ENCODE data around the gene KIRREL3.

Gene KIRREL3

DNA sequence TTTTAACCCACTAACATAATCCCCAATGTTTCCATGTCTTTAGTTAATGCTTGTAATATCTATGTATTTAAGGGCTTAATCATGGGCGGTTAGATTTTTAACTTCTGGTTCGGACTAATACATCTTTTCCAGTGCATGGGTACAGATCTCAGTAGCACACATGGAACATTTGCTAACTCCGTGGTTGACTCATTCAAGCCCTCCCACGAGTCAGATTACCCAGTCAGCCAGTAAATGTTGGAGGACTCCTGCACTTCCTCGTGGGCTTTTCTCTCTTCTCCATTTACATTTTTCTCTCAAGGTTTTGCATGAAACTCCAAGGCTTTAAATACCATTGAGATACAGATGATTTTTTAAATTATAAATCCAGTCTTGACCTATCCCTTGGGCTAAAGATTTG lies 331.2 kb downstream of the KIRREL3 start:
- DNase-seq (ENCODE audit: low spot score) = no peak

DNA sequence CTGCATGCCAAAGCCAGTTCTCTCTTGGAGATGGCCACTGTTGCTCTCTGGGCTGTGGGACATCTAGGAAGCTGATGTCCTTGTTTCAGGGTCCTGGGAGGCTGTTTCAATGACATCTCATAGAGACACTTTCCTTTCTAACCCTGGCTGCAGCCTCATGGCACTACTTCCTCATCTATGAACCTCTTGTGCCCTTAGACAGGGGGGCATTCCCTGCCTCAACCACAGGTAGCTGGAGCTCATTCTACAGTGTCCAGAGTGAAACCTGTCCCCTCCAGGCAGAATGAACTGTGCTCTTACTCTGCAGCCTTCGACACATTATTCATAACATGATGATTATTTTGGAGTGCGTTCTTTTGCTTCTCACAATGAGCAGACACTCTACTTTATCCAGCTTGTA lies 335.9 kb downstream of the KIRREL3 start:
- no peak for DNase-seq (ENCODE audit: low spot score)

DNA sequence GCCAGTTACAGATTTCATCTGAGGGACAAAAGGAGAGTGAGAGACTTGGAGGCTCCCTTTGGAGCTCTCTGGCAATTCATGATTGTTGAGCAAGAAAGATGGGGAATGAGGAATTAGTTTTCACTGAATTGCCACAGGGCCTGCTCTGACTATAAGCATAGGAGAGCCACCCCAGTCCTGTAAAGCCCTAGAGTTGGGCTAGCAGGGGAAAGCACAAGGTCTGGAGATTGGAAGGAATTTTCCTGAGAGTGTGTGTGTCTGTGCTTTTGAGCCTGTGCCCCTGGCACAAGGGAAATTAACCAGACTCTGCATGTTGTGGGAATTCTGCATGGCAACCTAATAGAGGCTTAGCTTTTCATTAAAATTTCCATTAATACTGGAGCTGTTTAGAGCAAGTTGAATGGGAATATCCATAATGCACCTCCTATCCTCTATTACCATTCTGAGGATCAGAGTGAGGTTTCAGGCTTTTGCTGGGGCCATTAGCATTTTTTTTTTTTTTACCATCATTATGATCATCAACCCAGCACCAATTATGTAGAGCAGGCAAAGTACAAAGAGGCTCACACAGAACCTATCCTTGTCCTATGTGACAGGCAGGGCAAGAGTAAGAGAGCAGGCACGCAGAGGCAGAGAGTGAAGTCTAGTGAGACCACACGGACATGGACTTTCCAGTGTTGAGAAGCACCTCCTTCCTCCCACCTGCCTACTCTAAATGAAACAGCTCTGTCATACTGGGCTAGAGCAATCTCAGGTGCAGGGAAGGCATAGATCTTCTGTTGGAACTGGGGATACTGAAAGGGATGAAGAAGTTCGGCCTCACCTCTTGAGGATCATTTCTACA lies 336.6 kb downstream of the KIRREL3 start:
- no peak for DNase-seq (ENCODE audit: low spot score)

DNA sequence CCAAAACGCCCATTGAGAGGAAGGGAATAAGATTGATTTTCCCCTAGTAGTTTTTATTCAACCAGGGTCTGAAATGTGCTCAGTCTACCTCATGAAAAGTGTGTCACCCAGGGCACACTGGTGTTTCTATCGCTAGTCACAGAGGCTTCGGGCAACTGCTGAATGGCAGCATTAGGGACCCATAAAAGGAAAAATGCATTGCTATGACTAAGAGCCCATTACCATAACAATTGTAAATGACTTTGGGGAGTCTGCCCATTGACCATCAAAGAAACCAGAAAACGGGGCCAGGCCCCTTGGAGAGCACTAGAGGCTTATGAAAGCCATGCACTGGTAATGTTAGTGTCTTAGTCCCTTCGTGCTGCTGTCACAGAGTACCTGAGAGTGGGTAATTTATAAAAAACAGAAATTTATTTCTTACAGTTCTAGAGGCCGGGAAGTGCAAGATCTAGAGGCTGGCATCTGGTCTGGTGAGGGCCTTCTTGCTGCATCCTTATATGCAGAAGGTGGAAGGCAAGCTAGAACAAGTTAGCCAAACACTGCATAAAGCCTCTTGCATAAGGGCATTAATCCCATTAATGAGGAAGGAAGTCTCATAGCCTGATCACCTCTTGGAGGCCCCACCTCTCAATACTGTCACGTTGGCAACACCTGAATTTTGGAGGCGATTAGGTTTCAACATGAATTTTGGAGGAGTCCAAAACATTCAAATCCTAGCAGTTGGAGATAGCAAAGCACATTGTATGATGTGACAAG lies 338.4 kb downstream of the KIRREL3 start:
- DNase-seq (ENCODE audit: low spot score) = no peak

DNA sequence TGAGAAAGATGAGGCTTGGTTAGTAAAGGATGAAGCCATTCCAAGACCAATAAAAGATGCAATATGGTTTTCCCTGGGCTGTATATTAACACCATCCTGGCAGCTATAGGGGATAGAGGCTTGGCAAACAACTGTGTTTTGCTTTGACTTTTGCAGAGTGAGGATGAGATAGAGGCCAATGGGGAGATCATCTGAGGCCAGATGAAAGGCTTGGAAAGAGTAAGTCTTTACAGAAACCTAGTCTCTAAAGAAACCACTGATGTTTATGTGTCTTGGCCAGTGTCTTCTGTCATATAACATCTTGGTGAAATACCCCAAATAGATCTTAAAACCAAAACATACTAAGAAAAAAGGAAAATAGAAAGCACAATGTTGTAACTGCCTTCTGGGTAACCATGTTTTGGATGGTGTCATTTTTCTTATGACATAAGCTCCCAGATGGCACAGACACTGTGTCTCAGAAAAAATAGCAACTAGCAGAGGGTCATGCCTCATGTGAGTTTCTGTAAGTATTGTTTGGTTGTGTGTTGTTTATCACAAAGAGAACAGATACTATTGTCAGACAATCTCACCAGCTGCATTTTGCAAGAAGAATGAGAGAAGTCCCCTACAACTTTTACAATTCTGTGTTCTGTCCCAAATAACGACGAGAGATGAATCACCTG lies 339.7 kb downstream of the KIRREL3 start:
- no peak for DNase-seq (ENCODE audit: low spot score)

DNA sequence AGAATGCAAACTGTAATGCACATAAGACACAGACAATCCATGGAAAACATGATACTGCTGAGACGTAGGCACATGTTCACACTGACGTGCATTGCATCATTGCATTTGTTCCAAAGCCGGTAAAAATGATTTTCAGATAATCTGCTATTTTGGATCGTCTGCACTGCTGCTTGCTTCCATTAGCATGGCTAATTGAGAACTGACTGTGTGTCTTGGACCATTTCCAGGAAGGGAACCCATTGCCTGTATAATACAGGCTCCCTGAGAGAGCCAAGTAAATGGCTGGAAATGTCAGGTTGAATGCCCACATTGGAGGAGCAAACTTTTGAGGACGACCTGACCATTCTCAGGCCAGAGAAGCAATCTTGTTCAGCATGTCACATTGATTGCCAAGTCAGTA lies 340.2 kb downstream of the KIRREL3 start:
- no peak for DNase-seq (ENCODE audit: low spot score)

DNA sequence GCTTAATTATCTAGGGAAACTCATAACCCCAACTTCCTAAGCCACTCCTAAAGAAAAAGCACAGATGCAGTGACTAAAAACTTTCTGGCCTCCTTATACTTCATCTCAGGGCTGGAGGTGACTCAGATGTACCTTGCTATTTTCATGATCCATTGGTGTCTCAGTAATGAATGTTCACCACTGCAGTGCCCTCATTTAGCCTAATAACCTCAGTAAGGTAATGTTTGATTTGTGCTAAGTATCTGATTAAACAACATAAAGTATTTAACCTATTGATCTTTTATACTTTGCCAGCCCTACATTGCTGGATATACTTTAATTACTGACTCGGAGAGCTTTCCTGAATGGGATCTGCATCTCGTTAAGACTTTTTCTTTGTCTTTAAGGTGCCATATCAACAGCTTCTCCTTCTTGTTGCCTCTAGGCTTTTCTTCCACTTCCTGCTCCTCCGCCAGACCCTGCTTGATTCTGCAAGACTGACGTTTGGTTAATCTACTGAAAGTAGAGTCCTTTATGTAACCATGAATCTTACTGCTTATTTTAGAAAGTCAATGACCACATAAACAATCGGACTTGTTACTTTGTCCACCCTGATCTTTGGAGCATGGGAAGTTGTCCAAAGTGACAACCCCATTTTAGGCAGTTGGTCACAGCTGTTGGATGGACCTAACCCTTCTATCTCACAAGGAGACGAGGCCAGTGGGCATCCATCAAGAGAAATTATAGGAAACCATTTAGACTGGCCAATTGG lies 342.1 kb downstream of the KIRREL3 start:
- DNase-seq (ENCODE audit: low spot score) = no peak

DNA sequence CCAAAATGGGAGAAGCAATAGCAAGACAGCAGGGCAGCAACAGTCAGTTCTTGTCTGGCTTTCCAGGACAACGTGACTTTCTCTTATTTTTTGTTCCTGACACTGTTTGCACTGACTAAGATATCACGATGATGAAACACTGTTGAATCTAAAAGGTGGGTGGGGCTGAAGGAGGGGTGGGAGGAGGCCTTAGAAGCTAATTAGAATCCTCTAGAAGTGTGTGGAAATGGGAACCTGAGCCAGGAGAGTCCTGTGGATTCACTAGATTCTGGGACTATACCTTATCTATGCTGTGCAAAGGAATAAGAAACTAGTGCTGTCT lies 344.8 kb downstream of the KIRREL3 start:
- peak; percentile 10 for DNase-seq (ENCODE audit: low spot score)

DNA sequence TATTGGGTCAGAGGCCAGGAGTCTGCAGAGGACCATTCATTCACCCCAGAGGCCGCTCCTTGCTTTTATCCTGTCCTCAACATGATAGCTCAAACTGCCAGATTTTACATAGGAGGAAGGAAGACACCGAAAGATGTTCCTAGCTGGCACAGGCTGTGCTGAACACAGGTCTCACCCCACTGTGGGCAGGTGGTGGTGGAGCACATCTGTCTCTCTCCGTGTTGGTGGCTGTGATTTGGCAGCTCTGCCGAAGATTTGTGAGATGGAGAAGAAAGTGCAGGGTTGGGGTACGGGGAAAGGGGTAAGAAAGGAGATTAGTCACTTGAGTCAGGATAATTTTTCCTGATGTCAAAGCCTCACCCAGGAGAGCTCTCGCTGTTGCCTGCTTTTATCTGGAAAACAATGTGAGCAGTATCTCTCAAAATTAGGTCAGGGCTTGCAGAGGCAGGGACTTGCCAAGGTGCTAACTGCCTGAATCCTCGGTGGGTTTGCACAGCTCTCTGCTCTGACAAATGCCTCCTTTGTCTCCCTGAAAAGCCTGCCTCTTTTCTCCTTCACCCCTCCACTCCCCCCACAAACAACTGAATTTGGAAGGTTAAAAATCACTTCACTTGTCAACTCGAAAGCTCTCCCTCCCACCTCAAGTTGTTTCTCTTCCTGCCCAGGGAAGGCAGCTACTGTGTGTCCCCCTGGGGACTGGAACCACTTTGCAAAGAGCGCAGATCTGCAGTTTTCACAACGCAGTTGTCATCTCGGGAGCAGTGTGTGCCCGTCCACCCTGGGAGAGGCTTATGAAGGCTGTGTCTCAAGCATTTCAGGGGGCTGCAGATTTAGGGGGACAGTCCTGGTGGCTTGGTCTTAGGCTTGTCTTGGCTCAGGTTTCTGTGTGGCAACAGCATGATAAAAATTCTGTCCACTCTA lies 345.4 kb downstream of the KIRREL3 start:
- DNase-seq (ENCODE audit: low spot score) = no peak

DNA sequence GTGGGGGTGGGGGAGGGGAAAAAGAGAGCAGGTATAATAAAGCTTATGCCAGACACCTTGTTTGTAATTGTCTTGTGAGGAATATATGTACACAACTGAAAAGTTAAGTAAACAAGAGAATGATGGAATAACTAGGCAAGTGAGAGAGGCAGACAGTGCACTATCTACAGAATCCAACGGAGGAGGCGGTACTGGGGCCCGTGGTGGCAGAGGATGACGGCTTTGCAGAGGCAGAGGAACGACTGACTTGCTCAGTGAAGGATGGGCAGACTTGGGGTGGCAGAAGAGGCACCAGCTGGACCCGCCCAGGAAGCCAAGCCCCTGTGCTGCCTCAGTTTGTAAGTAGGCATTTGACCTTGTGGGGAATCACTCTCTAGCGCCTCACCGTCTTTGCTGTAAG lies 347.5 kb downstream of the KIRREL3 start:
- no peak for DNase-seq (ENCODE audit: low spot score)

DNA sequence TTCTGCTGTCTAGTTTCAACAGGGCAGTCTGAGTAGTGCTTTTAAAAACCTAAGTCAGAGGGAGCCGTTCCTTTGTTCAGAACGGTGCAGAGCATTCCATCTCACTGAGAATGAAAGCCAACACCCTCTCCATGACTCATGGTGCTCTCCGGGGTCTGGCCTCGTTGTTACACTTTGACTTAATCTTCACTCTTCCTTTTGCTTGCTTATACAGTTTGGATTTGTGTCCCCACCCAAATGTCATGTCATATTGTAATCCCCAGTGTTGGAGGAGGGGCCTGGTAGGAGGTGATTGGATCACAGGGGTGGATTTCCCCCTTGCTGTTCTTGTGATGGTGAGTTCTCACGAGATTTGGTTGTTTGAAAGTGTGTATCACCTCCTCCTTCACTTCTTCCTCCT lies 352.8 kb downstream of the KIRREL3 start:
- peak; percentile 53 for DNase-seq (ENCODE audit: low spot score)

DNA sequence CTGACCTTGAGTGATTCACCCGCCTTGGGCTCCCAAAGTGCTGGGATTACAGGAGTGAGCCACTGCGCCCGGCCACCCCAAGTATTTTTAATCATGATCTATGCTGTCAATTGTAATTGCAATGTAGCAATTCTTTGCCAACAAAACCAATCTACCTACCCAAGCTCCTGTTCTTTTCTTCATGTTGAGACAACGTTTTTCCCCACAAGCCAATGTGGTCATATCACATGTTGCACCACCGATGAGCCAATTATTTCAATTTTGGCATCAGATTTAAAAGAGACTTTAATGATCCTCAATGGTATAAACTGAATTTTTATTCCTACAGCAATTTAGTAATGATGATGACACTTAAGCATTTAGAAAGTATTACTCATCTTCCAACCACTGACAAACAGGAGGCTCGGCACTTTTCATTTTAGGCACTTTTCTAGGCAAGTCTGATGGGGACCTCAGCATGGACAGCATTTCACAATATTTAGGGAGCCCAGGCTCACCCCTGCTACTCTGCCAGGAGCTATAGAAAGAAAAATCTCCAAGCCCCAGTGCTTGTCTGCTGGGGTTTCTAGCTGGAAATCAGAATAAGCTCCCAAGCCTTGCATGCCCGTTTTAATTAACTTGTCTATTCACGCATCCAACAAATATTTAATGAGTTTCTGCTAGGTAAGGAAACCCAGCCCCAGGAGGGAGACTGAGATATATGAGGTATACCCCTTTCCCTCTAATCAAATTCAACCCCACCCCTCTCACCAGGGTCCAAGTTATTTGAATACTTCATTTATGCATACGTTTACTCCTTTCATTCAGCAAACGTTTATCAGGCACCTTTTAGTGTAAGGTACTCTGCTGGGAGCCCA lies 353.6 kb downstream of the KIRREL3 start:
- no peak for DNase-seq (ENCODE audit: low spot score)

DNA sequence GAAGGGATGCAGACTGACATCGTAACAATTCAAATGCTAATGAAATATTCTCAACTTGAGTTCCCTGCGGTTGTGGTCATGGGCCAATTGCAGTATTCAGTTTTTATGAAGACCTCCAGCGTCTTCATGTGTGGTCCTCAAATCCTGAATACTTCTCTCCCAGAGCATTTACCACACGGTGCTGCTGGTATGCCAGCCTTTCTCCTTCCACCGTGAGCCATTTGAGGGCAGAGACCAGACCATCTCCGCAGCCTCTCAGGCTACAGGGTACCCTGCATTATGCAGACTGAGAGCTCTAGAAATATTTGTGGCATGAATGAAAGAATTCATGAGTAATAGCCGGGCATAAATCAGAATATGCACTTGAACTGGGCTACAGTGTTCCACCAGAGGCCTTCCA lies 355.4 kb downstream of the KIRREL3 start:
- DNase-seq (ENCODE audit: low spot score) = no peak

DNA sequence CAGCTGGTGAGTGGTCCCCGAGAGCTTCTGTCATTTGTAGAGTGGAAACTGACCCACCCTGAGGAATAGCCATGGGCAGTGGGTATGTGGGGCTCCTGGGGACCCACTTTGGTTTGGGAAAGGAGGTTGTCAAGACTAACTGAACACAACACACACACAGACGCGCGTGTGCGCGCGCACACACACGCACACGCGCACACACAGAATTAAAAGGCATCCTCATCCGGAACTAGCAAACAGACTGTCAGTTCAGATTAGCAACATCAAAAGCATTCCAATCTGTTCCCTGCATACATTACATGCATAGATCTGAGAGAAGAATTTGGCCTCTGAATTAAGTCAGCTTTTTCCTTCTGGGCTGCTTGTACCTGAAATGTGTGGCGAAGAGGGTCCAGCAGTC lies 360.4 kb downstream of the KIRREL3 start:
- DNase-seq (ENCODE audit: low spot score) = peak; percentile 13

DNA sequence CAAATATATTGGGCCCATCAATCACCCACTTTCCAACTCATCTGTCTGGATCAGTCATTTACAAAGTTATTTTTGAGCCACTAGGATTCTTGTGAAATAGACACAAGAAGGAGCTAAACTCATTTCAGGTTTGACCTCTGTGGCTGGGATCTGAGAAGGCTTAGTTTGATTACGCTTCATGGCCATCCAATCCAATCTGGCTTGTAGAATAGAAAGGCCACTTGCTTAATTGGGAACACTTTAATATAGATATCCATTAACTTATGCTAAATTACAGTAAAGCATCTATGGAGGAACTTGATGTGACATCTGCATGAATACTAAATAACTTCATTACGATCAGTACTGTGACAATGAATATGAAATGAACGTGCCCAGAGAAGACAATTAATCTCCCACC lies 360.9 kb downstream of the KIRREL3 start:
- DNase-seq (ENCODE audit: low spot score) = no peak

DNA sequence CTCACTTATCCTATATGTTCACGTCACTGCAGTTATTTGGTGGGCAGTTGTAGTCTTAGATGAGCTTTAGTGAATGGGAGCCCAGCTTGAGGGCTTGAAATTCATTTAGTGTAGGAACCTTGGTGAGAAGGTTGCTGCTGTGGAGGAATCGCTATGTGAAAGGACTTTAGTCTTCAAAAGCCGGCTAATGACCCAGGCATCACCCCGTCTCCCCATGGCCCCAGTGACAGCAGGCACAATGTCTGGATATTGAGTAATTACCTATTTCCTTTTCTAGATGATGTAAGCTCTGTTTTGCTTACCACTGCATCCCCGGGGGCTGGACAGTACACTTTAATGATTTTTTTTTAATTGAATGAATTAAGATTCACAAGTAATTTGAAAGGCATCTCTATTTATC lies 361.9 kb downstream of the KIRREL3 start:
- no peak for DNase-seq (ENCODE audit: low spot score)

DNA sequence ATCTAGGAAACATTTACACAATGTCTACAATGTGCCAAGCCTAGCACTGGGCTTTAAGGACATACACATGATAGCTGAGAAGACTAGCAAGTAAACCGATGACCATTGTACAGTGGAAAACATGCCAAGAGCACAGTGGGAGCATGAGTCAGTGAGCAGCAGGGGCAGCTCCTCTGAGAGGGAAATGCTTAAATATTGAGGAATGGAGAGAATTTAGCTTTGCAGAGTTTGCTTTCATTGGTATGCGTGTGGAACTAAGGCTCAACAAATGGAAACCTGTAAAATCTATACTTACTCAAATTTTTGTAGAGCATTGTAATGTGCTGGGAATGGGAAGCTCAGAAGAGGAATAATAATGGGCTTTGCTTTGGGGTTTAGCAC lies 362.8 kb downstream of the KIRREL3 start:
- no peak for DNase-seq (ENCODE audit: low spot score)

DNA sequence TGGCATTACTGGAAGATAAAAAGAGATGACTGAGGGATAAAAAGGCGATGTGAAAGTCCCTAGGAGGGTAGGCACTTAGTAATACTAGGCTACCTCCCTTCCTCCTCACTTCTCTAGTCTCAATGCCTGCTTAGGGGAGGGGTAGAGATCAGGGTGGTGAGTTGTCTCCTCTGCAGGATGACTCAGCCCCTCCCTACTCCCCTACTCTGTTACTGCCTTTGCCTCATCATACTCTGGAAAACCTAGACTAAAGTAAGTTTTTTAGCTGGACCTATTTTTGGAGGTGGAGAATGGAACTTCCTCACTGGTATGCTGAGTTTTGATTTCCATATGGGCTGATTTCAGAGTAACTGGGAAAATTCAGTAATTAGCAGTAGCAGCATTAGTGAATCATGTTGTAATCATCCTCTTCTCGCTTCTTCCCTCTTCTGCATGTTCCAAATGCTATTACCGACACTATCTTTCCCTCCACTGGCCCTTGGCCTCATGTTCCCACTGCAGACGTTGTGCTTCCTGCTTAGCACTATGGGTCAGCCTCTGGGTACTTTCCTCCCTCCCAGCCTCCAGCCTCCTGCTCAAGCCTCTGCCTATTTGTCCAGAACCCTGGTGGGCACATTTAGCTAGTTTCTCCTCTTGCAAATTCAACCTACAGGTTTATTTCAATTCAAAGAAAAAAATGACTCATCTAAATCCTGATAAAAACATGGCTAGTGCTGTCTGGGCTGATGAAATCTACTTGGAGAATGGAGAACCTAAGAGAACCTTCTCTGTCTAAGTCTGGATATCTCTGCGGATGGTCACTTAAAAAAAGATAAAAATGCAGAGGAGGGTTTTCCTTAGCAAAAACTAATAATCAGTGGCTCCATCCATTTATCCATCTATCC lies 363.4 kb downstream of the KIRREL3 start:
- no peak for DNase-seq (ENCODE audit: low spot score)

DNA sequence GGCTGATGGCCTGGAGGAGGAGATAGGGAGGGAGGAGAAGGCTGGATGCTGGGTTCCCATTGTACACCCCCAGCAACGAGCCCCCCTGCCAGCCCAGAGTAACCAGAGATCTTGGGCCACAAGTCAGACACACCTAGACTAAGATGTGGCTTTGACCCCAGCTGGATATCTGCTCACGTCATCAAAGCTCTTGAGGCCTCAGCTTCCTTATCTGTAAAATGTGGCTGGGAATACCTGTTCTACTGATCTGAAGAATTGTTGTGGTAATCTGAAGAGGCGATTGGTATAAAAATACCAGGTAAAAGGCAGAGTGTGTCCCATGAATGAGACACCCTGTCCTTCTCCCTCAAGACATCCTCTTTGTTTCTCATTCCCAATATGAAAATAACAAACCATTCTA lies 365.1 kb downstream of the KIRREL3 start:
- DNase-seq (ENCODE audit: low spot score) = no peak
